ENCODE measurements around the gene CSRP1.

CSRP1 gene

DNA sequence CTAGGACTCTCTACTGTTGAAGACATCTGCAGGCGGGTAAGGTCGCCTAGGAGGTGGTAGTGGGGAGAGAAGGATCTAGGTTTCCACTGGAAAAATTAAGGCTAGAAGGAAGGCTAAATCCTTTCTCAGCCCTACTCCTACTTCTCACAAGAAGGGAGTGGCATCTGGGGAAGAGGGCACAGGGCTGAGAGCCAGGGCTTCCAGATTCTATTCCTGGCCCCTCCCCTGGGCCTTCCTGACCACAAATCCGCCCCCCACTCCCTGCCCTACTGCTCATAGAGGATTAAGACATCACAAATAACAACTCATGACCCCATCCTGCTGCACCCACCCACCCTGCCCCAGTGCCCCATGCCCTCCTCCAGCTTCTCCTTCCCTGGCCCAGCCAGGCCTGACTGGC, 40.4 kb downstream of the CSRP1 start:
- H3K9me2 ChIP-seq (replicated peaks; ENCODE audit: insufficient read depth, low read length): no peaks in the 10 kb centered on the region
- H3K79me2 ChIP-seq (ENCODE audit: insufficient read depth, low read length): no peaks in the 10 kb centered on the region
- H2AFZ ChIP-seq (ENCODE audit: low read depth, low read length, severe bottlenecking): no peak overlapping the region
- no peaks in the 10 kb centered on the region for H3K9me3 ChIP-seq (ENCODE audit: insufficient read depth, low read length)
- no peaks in the 10 kb centered on the region for H4K20me1 ChIP-seq (ENCODE audit: low read depth, low read length)
- H3K36me3 ChIP-seq (ENCODE audit: low read length): no peaks in the 10 kb centered on the region
- no peak overlapping the region for H3K9ac ChIP-seq (ENCODE audit: low read length)
- H3K27me3 ChIP-seq (ENCODE audit: low read length): no peaks in the 10 kb centered on the region
- TF ChIP-seq, protein P1, sequence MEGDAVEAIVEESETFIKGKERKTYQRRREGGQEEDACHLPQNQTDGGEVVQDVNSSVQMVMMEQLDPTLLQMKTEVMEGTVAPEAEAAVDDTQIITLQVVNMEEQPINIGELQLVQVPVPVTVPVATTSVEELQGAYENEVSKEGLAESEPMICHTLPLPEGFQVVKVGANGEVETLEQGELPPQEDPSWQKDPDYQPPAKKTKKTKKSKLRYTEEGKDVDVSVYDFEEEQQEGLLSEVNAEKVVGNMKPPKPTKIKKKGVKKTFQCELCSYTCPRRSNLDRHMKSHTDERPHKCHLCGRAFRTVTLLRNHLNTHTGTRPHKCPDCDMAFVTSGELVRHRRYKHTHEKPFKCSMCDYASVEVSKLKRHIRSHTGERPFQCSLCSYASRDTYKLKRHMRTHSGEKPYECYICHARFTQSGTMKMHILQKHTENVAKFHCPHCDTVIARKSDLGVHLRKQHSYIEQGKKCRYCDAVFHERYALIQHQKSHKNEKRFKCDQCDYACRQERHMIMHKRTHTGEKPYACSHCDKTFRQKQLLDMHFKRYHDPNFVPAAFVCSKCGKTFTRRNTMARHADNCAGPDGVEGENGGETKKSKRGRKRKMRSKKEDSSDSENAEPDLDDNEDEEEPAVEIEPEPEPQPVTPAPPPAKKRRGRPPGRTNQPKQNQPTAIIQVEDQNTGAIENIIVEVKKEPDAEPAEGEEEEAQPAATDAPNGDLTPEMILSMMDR (IDR thresholded peaks at IDR 0.05; ENCODE audit: insufficient read depth, low read length, poor library complexity, severe bottlenecking): no peak
- no peak for TF ChIP-seq EZH2phosphoT487 (conservative IDR thresholded peaks at IDR 0.05; ENCODE audit: low read length)
- no peak overlapping the region for H3K27ac ChIP-seq (ENCODE audit: low read depth, low read length)
- H3F3A ChIP-seq (ENCODE audit: insufficient read depth): no peaks in the 10 kb centered on the region
- H3K4me2 ChIP-seq (ENCODE audit: low read depth, low read length, poor library complexity, severe bottlenecking): no peak overlapping the region
- H3K4me3 ChIP-seq (ENCODE audit: insufficient read depth, low read length, poor library complexity, severe bottlenecking): no peak overlapping the region

DNA sequence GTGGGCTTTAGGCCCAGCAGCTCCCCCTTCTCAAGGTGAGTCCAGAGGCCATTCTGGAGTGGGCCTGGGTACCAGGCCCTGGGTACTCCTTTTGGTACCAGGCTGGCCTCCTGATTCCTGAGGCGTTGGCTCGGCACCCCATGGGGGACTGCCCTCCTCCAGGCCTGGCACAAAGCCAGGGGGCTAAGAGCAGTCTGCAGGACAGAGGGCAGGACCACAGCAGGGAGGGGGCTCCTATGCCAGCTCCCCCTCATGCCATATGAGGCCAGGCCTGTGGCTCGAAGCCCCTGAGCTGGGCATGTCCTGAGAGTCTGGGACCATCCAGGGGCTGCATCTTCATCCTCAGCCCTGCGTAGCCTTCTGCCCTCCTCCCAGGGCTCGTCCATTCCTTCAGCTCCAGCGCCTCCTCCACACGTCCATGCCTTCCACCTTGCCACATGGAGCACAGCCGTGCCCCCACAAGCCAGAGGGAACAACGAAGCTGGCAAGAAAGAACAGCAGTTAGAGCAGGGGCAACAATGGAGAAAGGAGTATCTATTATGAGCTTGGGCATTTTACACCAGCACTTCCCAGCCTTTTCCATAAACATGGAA, 41.1 kb downstream of the CSRP1 start:
- no peaks in the 10 kb centered on the region for H3K9me2 ChIP-seq (replicated peaks; ENCODE audit: insufficient read depth, low read length)
- H3K27ac ChIP-seq (ENCODE audit: low read depth, low read length): no peak overlapping the region
- H3K36me3 ChIP-seq (ENCODE audit: low read length): no peaks in the 10 kb centered on the region
- H3K9ac ChIP-seq (ENCODE audit: low read length): no peak overlapping the region
- H4K20me1 ChIP-seq (ENCODE audit: low read depth, low read length): no peaks in the 10 kb centered on the region
- TF ChIP-seq, protein P1 (IDR thresholded peaks at IDR 0.05; ENCODE audit: insufficient read depth, low read length, poor library complexity, severe bottlenecking): no peak
- no peak for TF ChIP-seq EZH2phosphoT487 (conservative IDR thresholded peaks at IDR 0.05; ENCODE audit: low read length)
- H3K4me3 ChIP-seq (ENCODE audit: insufficient read depth, low read length, poor library complexity, severe bottlenecking): no peak overlapping the region
- H3K79me2 ChIP-seq (ENCODE audit: insufficient read depth, low read length): no peaks in the 10 kb centered on the region
- no peaks in the 10 kb centered on the region for H3K9me3 ChIP-seq (ENCODE audit: insufficient read depth, low read length)
- H3F3A ChIP-seq (ENCODE audit: insufficient read depth): no peaks in the 10 kb centered on the region
- no peaks in the 10 kb centered on the region for H3K27me3 ChIP-seq (ENCODE audit: low read length)
- no peak overlapping the region for H3K4me2 ChIP-seq (ENCODE audit: low read depth, low read length, poor library complexity, severe bottlenecking)
- H2AFZ ChIP-seq (ENCODE audit: low read depth, low read length, severe bottlenecking): no peak overlapping the region

DNA sequence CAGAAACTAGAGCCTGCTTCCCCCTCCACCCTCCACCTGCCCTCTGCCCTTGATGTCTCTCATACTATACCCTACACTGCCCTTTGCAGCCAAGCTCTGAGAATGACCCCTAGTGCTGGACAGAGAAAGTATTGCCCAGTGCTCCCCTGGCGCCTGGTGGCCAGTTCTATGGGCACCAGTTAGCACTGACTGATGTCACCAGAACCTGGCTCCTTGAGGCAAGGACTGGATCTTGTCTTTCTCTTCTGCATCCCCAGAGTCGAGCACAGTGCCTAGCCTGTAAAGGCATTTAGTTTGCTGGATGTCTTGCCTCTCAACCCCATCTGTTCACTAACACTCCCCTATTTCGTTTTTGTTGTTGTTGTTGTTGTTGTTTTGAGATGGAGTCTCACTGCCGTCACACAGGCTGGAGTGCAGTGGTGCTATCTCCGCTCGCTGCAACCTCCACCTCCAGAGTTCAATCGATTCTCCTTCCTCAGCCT, 43.8 kb downstream of the CSRP1 start:
- Histone ChIP-seq H3K4me2 (ENCODE audit: low read depth, low read length, poor library complexity, severe bottlenecking) (no peak overlapping the region), H3K9ac (ENCODE audit: low read length) (no peak overlapping the region), H3F3A (ENCODE audit: insufficient read depth) (no peaks in the 10 kb centered on the region), H3K79me2 (ENCODE audit: insufficient read depth, low read length) (no peaks in the 10 kb centered on the region), H3K9me2 (replicated peaks; ENCODE audit: insufficient read depth, low read length) (no peaks in the 10 kb centered on the region), H2AFZ (ENCODE audit: low read depth, low read length, severe bottlenecking) (no peak overlapping the region), H4K20me1 (ENCODE audit: low read depth, low read length) (no peaks in the 10 kb centered on the region), H3K27ac (ENCODE audit: low read depth, low read length) (no peak overlapping the region), H3K27me3 (ENCODE audit: low read length) (no peaks in the 10 kb centered on the region), H3K9me3 (ENCODE audit: insufficient read depth, low read length) (no peaks in the 10 kb centered on the region), H3K4me3 (ENCODE audit: insufficient read depth, low read length, poor library complexity, severe bottlenecking) (no peak overlapping the region), H3K36me3 (ENCODE audit: low read length) (no peaks in the 10 kb centered on the region)
- TF ChIP-seq, protein P1 (IDR thresholded peaks at IDR 0.05; ENCODE audit: insufficient read depth, low read length, poor library complexity, severe bottlenecking): no peak
- no peak for TF ChIP-seq EZH2phosphoT487 (conservative IDR thresholded peaks at IDR 0.05; ENCODE audit: low read length)
